Suppressor macrophage treated with lipopolysaccharide for 1 hour (primary cell): ENCODE results near the gene HPS1.
"Not testable (repeated sequence)": the region's sequence is repeated elsewhere in the genome, so short reads cannot be mapped to it uniquely, and the experiment has no call there.

Experiments used
- DNase-seq, 3 donors: peaks; one replicate each; pipeline ENCODE4 v3.0.0-alpha.2; 2020 to 2022

The HPS1 gene

GRCh38 chr10:98384531-98385133, 62.1 kb downstream of the HPS1 start:
- peak in 1 of 3 donors; percentile 17 for DNase-seq

DNA sequence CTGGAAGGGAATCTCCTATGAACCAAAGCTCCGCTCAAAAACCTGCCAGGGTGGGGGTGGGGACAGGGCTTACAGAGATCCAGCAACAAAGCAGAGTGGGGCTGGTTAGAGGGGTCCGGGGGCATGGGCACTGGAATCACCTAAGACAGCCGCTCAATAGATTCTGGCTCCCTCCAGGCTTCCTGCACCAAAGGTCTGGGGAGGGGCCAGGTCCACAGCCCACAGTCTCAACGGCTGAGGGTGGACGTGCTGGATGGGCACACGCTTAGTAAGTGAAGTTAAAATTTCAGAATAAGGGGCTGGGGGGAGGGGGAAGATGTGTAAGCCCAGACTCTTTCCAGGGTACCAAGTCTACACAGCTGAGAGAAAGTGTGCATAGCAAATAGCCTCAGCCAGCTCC, 62.9 kb downstream of the HPS1 start:
- DNase-seq, result no peak

DNA sequence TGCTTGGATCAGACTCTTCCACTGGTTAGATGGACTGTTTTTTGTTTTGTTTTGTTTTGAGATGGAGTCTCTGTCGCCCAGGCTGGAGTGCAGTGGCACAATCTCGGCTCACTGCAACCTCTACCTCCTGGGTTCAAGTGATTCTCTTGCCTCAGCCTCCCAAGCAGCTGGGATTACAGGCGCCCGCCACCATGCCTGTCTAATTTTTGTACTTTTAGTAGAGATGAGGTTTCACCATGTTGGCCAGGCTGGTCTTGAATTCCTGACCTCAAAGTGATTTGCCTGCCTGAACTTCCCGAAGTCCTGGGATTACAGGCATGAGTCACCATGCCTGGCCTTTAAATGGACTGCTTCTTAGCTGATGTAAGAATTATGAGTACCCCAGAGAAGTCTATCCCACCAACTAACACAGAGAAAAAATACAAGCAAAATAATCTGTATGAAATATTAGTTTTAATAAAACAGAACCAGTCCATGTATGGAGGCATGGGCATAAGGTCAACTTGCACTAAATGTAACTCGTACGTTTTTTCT, 63.5 kb downstream of the HPS1 start:
- DNase-seq, result not testable (repeated sequence)

- no peak for DNase-seq
These were observed 64.0 kb downstream of the HPS1 start for GRCh38 chr10:98382691-98383101.

DNA sequence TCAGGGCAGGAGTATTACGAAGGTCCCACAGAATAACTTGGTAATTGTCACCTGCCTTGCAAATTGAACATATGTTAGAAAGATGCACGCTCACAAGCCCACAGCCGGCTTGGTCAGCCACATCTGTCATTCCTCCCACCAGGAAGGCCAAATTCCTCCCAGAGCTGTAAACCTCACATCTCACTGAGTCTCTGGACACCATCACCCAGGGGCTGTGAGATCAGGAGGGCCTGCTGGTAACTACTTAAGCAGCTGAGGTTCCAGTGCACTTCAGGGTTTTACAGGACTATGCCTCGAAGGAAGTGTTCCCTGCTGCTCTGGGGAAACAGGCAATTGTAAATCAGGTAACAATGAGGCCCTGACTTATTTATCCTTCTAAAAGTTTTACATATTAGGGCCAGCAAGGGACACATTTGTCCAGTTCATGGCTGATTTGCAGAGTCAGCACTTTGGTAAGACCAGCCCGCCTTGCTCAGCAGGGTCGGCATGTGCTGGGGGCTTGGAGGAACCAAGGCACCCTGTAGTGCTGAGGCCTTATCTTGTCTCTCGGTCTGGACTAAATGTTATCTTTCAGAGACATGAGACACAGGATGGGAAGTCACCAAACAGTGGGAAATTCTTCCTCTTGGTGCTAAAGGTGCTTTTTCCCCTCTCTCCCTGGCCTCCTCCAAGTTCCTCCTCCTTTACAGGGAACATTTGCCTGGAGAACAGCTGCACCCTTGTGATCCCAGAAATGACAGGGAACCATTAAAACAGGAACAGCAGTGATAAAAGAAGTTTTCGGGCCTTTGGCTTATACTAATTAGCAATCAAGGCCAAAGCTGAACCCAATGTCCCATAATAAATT, 66.0 kb downstream of the HPS1 start:
- no peak for DNase-seq

DNA sequence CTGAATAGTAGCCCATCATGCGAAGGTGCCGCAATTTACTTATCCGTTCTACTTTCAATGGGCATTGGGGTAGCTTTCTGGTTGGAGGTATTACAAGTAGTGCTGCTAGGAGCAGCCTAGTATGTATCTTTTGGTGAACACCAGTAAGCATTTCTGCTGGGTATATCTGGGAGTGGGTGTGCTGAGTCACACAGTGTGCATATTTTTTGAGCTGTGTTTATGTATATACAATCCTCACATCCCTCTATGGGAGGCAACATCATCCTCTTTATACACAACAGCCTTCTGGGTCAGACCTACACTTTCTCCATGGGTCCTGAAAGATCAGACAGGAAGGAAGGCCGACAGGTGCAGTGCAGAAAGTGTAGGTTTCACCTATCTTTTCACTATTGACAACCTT, 68.0 kb downstream of the HPS1 start:
- DNase-seq, result peak in 2 of 3 donors; percentile 12 to 36

GRCh38 chr10:98377536-98377935, 69.2 kb downstream of the HPS1 start:
- DNase-seq, result no peak

- DNase-seq, result no peak
These were observed 69.7 kb downstream of the HPS1 start for GRCh38 chr10:98377001-98377400.

DNA sequence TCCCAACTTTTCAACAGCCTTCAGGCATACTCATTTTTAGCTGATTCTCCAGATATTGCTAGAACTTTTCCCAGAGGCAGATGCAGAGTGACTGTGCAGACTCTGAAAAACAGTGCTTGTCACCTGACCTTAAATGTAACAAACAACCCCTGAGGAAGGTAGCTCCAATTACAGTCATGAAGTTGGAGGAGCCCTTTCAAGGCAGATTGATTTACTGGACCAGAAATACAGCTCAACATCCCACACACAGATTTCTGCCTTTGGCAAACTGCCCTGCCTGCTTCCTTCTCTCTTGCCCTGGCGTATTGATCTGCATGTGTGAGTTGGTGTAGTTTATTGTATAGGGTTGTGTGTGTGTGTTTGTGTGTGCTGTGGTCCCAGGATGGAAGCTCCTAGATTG, 70.2 kb downstream of the HPS1 start:
- no peak for DNase-seq

DNA sequence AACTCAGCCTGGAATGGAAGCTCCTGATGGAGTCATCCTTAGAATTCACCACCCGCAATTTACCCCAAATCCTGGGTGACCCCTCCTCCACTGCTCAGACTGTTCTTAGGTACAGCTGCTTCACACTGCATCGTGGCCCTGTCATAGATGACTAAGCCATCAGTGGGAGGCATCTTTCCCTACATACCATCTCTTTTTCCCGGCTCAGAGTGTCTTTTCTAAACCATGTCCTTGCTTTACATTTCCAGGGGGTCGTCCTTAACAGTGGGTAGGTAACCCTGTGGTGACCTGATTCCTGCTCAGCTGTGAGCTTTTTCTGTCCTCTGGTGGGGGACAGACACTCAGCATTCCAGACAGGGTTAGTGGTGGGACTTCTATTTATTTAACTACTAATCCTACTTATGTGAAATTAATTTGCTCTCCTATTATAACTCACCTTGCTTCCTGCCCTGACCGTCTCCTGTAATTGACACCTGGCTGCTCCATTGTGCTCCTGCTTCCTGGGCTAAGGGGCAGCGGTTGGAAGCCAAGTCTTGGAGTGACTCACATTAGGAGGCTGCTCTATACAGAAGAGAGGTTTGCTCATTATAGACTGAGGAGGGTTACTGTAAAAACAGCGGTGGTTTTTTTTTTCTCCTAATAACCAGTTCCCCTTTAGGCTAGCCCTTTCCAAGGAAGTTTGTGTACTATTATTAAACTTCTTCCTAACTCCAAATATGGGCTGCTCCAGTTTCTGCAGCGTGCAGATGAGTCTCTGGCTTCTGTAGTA, 72.3 kb downstream of the HPS1 start:
- peak; percentile 39 to 76 (median 49) for DNase-seq

DNA sequence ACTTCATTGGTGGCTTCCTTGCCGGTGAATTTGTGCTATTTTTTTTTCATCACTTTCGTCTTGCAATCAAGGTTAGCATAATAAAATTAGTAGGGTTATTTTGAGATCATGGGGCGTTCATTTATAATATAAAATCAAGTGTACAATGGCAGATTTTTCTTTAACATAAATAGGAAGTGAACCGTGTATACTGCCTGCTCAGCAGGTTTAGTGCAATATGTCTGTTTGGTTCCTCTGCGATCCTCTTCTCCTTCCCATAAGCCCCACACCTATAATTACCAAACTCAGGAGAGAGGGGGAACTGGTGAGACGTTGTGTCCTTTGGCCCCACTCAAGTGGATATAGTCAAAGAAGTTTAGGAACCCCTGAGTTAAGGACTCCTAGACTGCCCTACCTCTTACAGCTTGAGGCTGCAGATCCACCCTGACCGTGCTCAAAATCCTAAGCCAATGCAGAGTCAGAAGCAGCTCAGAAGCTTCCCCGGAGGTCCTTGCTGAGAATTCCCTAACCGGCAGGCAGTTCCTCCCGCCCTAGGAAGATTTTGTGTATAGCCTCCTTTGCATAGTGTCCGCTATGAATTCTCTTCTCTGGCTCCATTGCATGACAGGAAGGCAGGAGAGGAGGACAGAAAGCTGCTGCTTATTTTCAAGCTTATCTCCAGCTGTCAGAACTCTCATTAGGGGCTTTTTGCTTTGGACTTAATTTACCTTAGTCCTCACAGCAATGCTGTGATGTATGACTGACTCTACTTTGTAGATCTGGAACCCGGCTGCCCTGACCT, 73.3 kb downstream of the HPS1 start:
- no peak for DNase-seq

- DNase-seq, result no peak
These were observed 75.6 kb downstream of the HPS1 start for GRCh38 chr10:98370831-98371820.

DNA sequence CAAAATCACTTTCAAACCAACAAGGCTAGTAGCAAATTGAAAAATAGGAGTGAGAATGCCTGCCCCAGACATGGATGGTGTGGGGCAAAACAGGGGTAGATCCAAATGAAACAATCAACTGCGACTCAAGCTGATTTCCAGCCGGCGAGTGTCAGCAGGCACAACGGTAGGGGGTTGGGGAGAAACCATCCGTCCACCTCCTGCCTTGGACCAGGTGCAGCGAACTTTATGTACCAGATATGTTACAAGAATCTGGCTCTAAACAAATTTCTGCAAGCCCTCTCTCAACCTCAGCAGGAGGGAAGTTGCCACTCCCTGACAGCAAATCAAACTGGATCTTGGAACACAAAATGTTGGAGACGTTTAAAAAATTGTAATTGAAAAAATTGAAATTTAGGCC, 76.9 kb downstream of the HPS1 start:
- no peak for DNase-seq

DNA sequence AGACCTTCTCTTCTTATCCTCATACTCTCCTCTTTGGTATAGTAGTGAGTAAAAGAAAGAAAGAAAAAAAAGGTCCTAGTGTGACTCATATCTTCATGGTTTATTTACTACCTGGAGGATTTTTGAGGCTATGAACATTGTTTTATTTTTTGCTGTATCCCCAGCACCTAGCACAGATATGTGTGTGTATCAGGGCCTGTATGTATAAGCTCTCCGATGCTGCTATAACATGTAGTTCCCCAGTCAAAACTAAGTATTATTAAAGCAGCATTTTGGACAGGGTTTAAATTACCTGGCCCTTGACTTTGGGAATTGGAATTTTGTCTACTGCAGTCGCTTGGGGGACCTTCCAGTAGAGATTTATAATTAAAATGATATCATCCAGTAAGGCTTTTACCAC, 78.1 kb downstream of the HPS1 start:
- DNase-seq, result no peak

DNA sequence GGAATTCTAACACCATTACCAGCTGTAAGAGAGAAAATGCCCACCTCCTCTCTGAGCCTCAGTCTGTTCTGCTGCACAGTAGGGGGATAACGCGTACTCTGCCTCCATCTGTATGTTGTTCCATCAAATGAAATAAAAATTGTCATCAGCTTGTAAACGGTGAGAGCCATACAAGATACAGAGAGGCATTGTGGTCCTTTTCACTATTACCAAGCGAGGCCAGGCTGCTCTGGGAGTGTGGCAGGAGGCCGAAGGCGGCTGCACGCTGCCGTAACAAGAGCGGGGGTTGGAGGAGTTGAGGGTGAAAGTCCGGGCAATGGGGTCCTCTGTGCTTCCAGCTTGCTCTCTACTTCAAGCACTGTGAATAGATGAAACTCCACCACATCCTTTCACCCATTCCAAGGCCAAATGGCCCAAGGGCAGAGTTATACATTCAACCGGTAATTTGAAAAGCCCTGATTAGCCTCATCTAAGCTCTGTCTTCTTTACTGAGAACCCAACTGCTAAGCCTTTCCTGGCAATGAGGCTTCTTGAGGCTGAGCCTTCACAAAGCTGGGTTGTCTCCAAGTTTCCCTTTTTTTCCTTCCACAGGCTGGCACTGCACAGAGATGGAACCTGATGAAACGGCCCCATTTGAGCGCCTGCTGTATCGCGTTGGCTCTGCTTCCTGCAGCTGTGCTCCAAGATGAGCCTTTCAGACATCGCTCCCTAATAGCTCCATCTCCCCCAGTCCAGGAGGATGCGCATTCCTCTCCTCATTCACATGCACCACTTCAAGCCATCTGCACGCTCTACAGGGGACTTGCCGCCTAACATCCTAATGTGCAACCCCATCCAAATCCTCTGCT, 78.9 kb downstream of the HPS1 start:
- DNase-seq, result no peak
